Measurements from ENCODE around the gene HAUS7.
"Not testable (repeated sequence)": the region's sequence is repeated elsewhere in the genome, so short reads cannot be mapped to it uniquely, and the experiment has no call there.

HAUS7 gene

DNA sequence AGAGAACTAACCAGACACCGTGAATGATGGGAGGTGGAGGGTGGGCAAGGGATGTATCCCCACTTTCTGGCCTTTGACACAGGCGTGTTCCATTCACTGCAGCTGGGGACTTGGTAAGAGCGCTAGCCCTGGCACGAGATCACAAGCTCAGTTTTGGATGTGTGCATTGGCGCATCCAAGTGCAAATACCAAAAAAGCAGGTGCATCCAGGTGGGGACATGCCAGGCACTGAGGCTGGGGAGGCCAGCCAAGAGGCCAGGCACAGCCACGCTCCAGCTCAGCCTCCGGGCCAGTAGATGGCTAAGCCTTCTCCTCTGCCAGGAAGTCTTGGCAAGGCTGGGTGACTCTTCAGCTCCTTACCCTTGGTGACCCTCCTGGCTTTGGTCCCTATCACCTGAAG lies 63.5 kb downstream of the HAUS7 start:
- FAIRE-seq: no peak

DNA sequence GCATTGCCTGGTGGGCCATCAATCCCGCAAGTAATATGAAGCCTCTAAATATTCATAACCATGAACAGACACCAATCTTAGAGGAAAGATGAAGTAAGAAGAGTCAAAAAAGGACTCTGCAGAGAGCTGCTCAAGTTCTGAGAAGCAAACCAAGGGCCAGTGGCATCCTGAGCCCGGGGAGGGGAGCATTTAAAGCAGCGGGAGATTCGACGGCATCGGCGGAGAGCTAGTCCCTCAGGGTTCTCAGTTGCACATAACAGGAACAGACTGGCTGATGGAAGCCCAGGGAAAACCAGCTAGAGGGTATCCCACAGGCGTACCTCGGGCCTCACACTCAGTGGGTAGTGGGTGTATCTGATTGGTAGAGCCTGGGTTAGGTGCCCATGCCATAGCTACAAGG lies 64.4 kb downstream of the HAUS7 start:
- FAIRE-seq: no peak

DNA sequence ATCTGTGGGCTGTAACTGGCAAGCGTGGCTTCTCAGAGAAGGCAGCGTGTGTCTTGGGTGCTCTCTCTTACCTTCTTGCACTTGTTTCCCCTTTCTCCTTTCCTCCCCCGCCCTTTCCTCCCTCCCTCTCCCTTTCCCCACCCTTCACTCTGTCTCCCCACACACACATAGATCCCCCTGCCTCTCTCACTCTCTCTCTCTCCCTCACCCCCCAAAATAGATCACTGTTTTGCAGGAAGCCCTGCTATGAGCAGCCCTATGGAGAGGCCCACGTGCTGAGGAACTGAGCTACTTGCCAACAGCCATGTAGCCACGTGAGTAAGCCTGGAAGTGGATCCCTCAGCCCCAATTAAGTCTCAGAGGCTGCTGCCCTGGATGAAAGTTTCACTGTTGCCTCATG lies 65.0 kb downstream of the HAUS7 start:
- FAIRE-seq: no peak

DNA sequence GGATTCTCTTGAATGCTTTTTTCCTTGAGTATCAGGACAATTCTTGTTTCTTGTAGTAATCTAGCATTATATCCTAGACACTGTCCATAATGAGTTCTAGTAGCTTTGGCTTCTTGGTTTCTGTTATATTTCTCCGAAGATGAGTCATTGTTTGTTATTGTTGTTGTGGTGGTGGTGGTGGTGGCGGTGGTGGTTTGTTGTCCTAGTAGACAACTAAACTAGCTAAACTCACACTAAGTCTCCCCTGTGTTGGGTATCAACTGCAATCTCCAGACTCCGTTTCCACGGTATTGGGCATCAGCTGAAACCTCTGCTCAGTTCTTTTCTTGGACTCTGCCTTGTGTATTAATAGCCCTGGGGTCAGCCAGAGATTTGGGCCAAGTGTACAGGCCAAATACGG lies 66.0 kb downstream of the HAUS7 start:
- not testable (repeated sequence) for FAIRE-seq

DNA sequence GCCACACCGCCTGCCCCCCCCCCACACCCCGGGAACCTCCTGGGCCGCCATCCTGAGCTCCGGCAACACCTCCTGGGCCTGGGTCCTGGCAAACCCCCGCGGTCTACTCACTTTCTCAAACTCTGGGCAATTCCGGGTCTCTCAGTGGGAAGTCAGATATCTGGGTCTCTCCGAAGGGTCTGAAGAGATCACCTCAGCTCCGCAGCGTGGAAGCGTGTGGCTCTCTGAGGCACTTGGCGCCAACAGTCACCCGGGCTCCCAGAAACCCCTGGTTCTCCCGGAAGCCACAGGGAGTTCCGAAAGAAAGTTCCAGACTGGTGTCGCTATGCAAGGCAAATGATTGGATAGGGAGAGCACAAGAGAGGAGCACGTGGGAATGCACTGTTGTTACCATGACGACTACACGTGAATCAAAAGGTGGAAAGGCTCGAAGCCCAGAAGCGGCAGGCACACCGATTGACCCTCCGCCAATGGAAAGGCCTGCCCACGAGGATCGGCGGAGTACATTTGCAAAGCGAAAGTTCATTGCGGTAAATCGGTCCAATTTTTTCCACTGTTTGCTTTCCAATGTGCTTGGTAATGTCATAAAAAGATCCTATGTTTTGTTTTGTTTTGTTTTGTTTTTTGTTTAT lies 69.1 kb downstream of the HAUS7 start, which contains the start of gene PNMA6E:
Gene PNMA6E (minus strand): TSS at position 218 of the 632 bp plus-strand sequence. CDS start 2,501 bp downstream, outside the sequence.
- FAIRE-seq: no peak

DNA sequence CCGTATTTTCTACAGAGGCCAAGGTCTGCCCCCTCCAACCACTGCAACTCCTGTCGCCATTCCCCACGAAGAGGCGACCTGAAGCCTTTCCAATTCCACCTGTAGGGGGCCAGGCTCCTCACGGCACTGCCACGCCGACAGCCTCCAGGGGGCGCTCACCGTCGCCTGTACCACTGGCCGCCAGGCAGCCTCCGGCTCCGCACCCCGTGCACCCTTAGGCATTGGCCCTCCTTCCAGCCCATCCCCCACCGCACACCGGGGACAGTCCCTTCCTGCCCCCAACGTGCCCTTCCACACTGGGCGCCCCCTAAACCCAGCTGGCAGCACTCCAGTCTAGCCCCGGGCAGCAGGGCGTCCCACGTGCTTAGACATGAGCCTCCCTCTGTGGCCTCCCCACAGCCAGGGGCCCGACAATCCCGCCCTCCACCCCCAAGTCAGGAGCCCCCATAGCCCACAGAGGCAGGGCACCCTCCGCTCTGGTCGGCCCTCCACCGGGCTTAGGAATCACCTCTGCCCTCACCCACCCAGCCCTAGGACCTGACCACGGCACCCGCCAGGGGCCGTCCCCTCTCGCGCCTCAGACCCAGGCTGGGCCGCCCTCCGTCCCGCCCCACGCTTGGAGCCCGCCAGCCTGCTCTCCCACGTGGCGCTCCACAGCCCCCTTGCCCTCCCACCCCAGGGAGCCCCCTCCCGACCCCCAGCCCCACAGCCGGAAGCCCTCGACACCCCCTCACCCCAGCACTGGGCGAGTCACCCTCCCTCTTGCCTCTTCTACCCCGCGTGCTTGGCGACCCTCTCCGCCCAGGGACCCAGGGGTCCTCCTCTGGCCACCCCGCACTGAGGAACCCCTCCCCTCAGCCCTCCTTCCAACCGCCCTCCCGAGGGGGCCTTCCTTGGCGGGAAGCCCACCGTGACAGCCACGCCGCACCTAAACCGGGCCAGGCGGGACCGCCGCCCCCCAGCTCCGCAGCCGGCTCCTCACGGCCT lies 69.9 kb downstream of the HAUS7 start:
- no peak for FAIRE-seq

DNA sequence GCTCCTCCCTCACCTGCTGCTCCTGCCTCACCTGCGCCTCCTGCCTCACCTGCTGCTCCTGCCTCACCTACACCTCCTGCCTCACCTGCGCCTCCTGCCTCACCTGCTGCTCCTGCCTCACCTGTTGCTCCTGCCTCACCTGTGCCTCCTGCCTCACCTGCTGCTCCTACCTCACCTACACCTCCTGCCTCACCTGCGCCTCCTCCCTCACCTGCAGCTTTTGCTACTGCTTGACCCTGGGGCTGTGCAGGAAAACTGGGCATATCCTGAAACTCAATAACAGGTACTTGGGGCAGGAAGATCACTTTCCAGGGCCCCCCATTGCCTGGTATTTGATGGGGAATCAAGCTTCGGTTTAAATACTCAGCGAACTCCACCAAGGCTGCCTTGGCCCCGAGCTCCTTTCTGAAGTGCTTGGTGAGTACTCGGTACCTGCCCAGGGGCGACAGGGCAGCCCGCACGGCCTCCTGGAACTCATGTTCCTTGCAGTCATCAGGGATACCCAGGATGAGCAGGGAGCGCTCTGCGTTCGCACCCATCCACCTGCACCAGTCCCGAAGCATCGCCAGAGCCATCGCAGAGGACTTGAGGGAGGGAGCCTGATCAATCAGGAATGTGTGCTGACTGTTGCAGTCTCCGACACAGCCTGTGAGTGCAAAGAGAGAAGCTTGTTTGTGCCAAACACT lies 72.0 kb downstream of the HAUS7 start:
- FAIRE-seq: no peak
